Measurements from ENCODE around the gene BBC3. TPM values are rescaled to one million over a fixed set of nuclear protein-coding genes. Genes with fewer than 3 reads are reported as not detected.
"Not testable (repeated sequence)": the region's sequence is repeated elsewhere in the genome, so short reads cannot be mapped to it uniquely, and the experiment has no call there.

The BBC3 gene
- total RNA-seq, 2 donors from 2014 or later: 4.8 to 9.7 TPM

GRCh38 chr19:47253016-47253415 is 22.0 kb upstream of the BBC3 start:
- H3K27ac Mint-ChIP-seq; DNase-seq (ENCODE audit: low spot score); H3K4me3 Mint-ChIP-seq; H3K9me3 Mint-ChIP-seq; H3K36me3 Mint-ChIP-seq; H3K27me3 Mint-ChIP-seq; ATAC-seq: not testable (repeated sequence)
- H3K4me1 Mint-ChIP-seq (ENCODE audit: low read depth in 2 of 2): peaks cover 17 to 18% of the 10 kb centered on the region in 2 donors

GRCh38 chr19:47247308-47247990 is 16.4 kb upstream of the BBC3 start:
- ATAC-seq (no peak), DNase-seq (ENCODE audit: low spot score) (peak; percentile 82)
- Mint-ChIP-seq H3K36me3 (no peaks in the 10 kb centered on the region), H3K9me3 (no peaks in the 10 kb centered on the region), H3K27me3 (no peaks in the 10 kb centered on the region), H3K4me1 (ENCODE audit: low read depth in 2 of 2) (peaks cover 5 to 27% of the 10 kb centered on the region in 2 donors), H3K4me3 (no peak overlapping the region), H3K27ac (peak overlapping the region; percentile 19 to 28)

- H3K4me3 Mint-ChIP-seq: no peak overlapping the region
- H3K4me1 Mint-ChIP-seq (ENCODE audit: low read depth in 2 of 2): peaks cover 8 to 27% of the 10 kb centered on the region in 2 donors
- H3K27me3 Mint-ChIP-seq: peaks cover 0 to 3% of the 10 kb centered on the region in 2 donors
- ATAC-seq: peak; percentile 90 to 93
- peak; percentile 97 for DNase-seq (ENCODE audit: low spot score)
- no peaks in the 10 kb centered on the region for H3K36me3 Mint-ChIP-seq
- no peak overlapping the region for H3K27ac Mint-ChIP-seq
- H3K9me3 Mint-ChIP-seq: no peaks in the 10 kb centered on the region
These were observed 13.0 kb upstream of the BBC3 start for GRCh38 chr19:47243776-47244547.

- no peak overlapping the region for H3K27ac Mint-ChIP-seq
- H3K9me3 Mint-ChIP-seq: no peaks in the 10 kb centered on the region
- no peaks in the 10 kb centered on the region for H3K36me3 Mint-ChIP-seq
- H3K4me1 Mint-ChIP-seq (ENCODE audit: low read depth in 2 of 2): peaks cover 11 to 30% of the 10 kb centered on the region in 2 donors
- DNase-seq (ENCODE audit: low spot score) (no peak), ATAC-seq (no peak)
- H3K4me3 Mint-ChIP-seq: no peak overlapping the region
- H3K27me3 Mint-ChIP-seq: peaks cover 0 to 6% of the 10 kb centered on the region in 2 donors
These were observed 12.4 kb upstream of the BBC3 start for GRCh38 chr19:47243364-47243775.

- peaks cover 6 to 27% of the 10 kb centered on the region in 2 donors for H3K4me1 Mint-ChIP-seq (ENCODE audit: low read depth in 2 of 2)
- DNase-seq (ENCODE audit: low spot score): no peak
- no peak for ATAC-seq
- no peaks in the 10 kb centered on the region for H3K36me3 Mint-ChIP-seq
- peaks cover 0 to 6% of the 10 kb centered on the region in 2 donors for H3K27me3 Mint-ChIP-seq
- no peak overlapping the region for H3K27ac Mint-ChIP-seq
- H3K4me3 Mint-ChIP-seq: no peak overlapping the region
- H3K9me3 Mint-ChIP-seq: no peaks in the 10 kb centered on the region
These were observed 11.0 kb upstream of the BBC3 start for GRCh38 chr19:47241919-47242577.

GRCh38 chr19:47240996-47241918 is 10.3 kb upstream of the BBC3 start:
- Mint-ChIP-seq H3K9me3 (no peaks in the 10 kb centered on the region), H3K27me3 (peaks cover 0 to 6% of the 10 kb centered on the region in 2 donors), H3K27ac (no peak overlapping the region), H3K4me3 (no peak overlapping the region), H3K4me1 (ENCODE audit: low read depth in 2 of 2) (peaks cover 6 to 27% of the 10 kb centered on the region in 2 donors), H3K36me3 (no peaks in the 10 kb centered on the region)
- ATAC-seq (peak; percentile 50 to 64), DNase-seq (ENCODE audit: low spot score) (peak; percentile 77)

- Mint-ChIP-seq H3K4me3 (peak overlapping the region; percentile 2), H3K4me1 (ENCODE audit: low read depth in 2 of 2) (peaks cover 6 to 27% of the 10 kb centered on the region in 2 donors), H3K27me3 (peaks cover 3 to 6% of the 10 kb centered on the region in 2 donors), H3K9me3 (no peaks in the 10 kb centered on the region), H3K36me3 (no peaks in the 10 kb centered on the region), H3K27ac (no peak overlapping the region)
- no peak for DNase-seq (ENCODE audit: low spot score)
- ATAC-seq: no peak
These were observed 9.6 kb upstream of the BBC3 start for GRCh38 chr19:47240556-47240955.

- Mint-ChIP-seq H3K4me1 (ENCODE audit: low read depth in 2 of 2) (peaks cover 6 to 20% of the 10 kb centered on the region in 2 donors), H3K36me3 (no peaks in the 10 kb centered on the region), H3K9me3 (no peaks in the 10 kb centered on the region), H3K4me3 (no peak overlapping the region), H3K27ac (no peak overlapping the region), H3K27me3 (peaks cover 3 to 6% of the 10 kb centered on the region in 2 donors)
- peak; percentile 37 to 55 for ATAC-seq
- DNase-seq (ENCODE audit: low spot score): no peak
These were observed 8.8 kb upstream of the BBC3 start for GRCh38 chr19:47239610-47240296.

GRCh38 chr19:47239152-47239551 is 8.2 kb upstream of the BBC3 start:
- H3K4me1 Mint-ChIP-seq (ENCODE audit: low read depth in 2 of 2): peaks cover 6 to 16% of the 10 kb centered on the region in 2 donors

GRCh38 chr19:47236072-47236675 is 5.2 kb upstream of the BBC3 start:
- ATAC-seq: no peak
- no peak for DNase-seq (ENCODE audit: low spot score)
- Mint-ChIP-seq H3K4me1 (ENCODE audit: low read depth in 2 of 2) (peaks cover 20 to 24% of the 10 kb centered on the region in 2 donors), H3K9me3 (no peaks in the 10 kb centered on the region), H3K4me3 (no peak overlapping the region), H3K36me3 (no peaks in the 10 kb centered on the region), H3K27ac (peak overlapping the region in 1 of 2 donors; percentile 53), H3K27me3 (peaks cover 3 to 6% of the 10 kb centered on the region in 2 donors)

More at GRCh38 chr19:47239152-47239551, 8.2 kb upstream of the BBC3 start:
- ATAC-seq (no peak), DNase-seq (ENCODE audit: low spot score) (no peak)
- H3K27me3 Mint-ChIP-seq: peaks cover 3 to 6% of the 10 kb centered on the region in 2 donors
- no peaks in the 10 kb centered on the region for H3K36me3 Mint-ChIP-seq
- H3K27ac Mint-ChIP-seq: peak overlapping the region; percentile 52 to 67
- H3K9me3 Mint-ChIP-seq: no peaks in the 10 kb centered on the region
- peak overlapping the region; percentile 81 for H3K4me3 Mint-ChIP-seq

GRCh38 chr19:47232422-47233211 is 1.6 kb upstream of the BBC3 start:
- no peak for ATAC-seq

More at GRCh38 chr19:47232422-47233211, 1.6 kb upstream of the BBC3 start:
- H3K4me3 Mint-ChIP-seq: peak overlapping the region; percentile 85
- H3K27ac Mint-ChIP-seq: peak overlapping the region; percentile 49 to 72
- DNase-seq (ENCODE audit: low spot score): no peak
- peaks cover 0 to 3% of the 10 kb centered on the region in 2 donors for H3K27me3 Mint-ChIP-seq
- H3K4me1 Mint-ChIP-seq (ENCODE audit: low read depth in 2 of 2): peaks cover 15 to 20% of the 10 kb centered on the region in 2 donors
- no peaks in the 10 kb centered on the region for H3K36me3 Mint-ChIP-seq
- no peaks in the 10 kb centered on the region for H3K9me3 Mint-ChIP-seq
